Bronchial epithelial cell (primary cell): ENCODE data around the gene SEC24C. TPM values are rescaled to one million over a fixed set of nuclear protein-coding genes. Genes with fewer than 3 reads are reported as not detected.

Experiments used
- DNase-seq: peaks from one replicate; pipeline ENCODE4 v3.0.0-alpha.2; 2010; ENCODE audit warnings: low read depth
- FAIRE-seq: peaks from 2 replicates; lab custom pipeline; 2011; peaks lifted over from hg19 to GRCh38; lab: Jason Lieb, UNC
- H3K27me3 ChIP-seq: 2 replicates; pipeline ENCODE4 v1.5.1; 2011; ENCODE audit warnings: low read length; ENCODE audit not compliant: control insufficient read depth, insufficient read depth
- H3K36me3 ChIP-seq: 2 replicates; pipeline ENCODE4 v1.5.1; 2011; ENCODE audit warnings: low read length; ENCODE audit not compliant: control insufficient read depth, insufficient read depth
- H3K4me3 ChIP-seq: 2 replicates; pipeline ENCODE4 v1.5.1; 2011; ENCODE audit warnings: mild to moderate bottlenecking, low read depth, low read length, control low read depth
- CTCF ChIP-seq: IDR thresholded peaks from 2 replicates; pipeline ENCODE4 v1.5.1; 2011; ENCODE audit warnings: mild to moderate bottlenecking, moderate library complexity, low read length, control low read depth, inconsistent platforms; ENCODE audit not compliant: insufficient read depth, severe bottlenecking
- total RNA-seq: library from RNA; depleted of rRNA; stranded (reverse); fragments of >200 nt; gene quantifications from 2 replicates; pipeline ENCODE4 v1.2.1, GENCODE V29; 2014

SEC24C gene
- total RNA-seq, 1 donor from 2014 or later: 55.0 TPM

- H3K27me3 ChIP-seq: no peaks in the 10 kb centered on the region
- FAIRE-seq (no peak), DNase-seq (no peak)
- peaks cover 2% of the 10 kb centered on the region for H3K36me3 ChIP-seq
- no peak overlapping the region for H3K4me3 ChIP-seq
- no peak for TF ChIP-seq CTCF
These were observed 1.8 kb upstream of the SEC24C start for GRCh38 chr10:73742454-73742734.

- Histone ChIP-seq H3K27me3 (no peaks in the 10 kb centered on the region), H3K4me3 (peak overlapping the region; percentile 81), H3K36me3 (peaks cover 2% of the 10 kb centered on the region)
- FAIRE-seq: no peak
- no peak for TF ChIP-seq CTCF
- no peak for DNase-seq
These were observed 756 bp upstream of the SEC24C start for GRCh38 chr10:73743327-73743904.

GRCh38 chr10:73744664-73744975 is 448 bp downstream of the SEC24C start:
- DNase-seq: peak; percentile 50
- FAIRE-seq: no peak
- TF ChIP-seq CTCF: no peak
- Histone ChIP-seq H3K27me3 (no peaks in the 10 kb centered on the region), H3K36me3 (peaks cover 2% of the 10 kb centered on the region), H3K4me3 (peak overlapping the region; percentile 81)

GRCh38 chr10:73746721-73747120 is 2.5 kb downstream of the SEC24C start:
- FAIRE-seq (no peak), DNase-seq (no peak)
- no peak for TF ChIP-seq CTCF
- H3K27me3 ChIP-seq: no peaks in the 10 kb centered on the region
- H3K36me3 ChIP-seq: peaks cover 15% of the 10 kb centered on the region
- no peak overlapping the region for H3K4me3 ChIP-seq

- H3K36me3 ChIP-seq: peaks cover 18% of the 10 kb centered on the region
- no peak overlapping the region for H3K4me3 ChIP-seq
- H3K27me3 ChIP-seq: no peaks in the 10 kb centered on the region
- DNase-seq (no peak), FAIRE-seq (no peak)
- no peak for TF ChIP-seq CTCF
These were observed 6.6 kb downstream of the SEC24C start for GRCh38 chr10:73750819-73751218.

GRCh38 chr10:73756183-73756582 is 12.0 kb downstream of the SEC24C start:
- H3K4me3 ChIP-seq: no peak overlapping the region
- no peak for TF ChIP-seq CTCF
- no peaks in the 10 kb centered on the region for H3K27me3 ChIP-seq
- H3K36me3 ChIP-seq: peaks cover 17% of the 10 kb centered on the region
- FAIRE-seq (no peak), DNase-seq (no peak)
